ENCODE results near the gene DHRSX. TPM values are rescaled to one million over a fixed set of nuclear protein-coding genes. Genes with fewer than 3 reads are reported as not detected.

The DHRSX gene
- total and polyA plus RNA-seq, 9 of the 15 experiments (the other 6 are each of a cell fraction or from before 2014, with no cell fraction given), result 0.59 to 11.0 (median 6.2) TPM

DNA sequence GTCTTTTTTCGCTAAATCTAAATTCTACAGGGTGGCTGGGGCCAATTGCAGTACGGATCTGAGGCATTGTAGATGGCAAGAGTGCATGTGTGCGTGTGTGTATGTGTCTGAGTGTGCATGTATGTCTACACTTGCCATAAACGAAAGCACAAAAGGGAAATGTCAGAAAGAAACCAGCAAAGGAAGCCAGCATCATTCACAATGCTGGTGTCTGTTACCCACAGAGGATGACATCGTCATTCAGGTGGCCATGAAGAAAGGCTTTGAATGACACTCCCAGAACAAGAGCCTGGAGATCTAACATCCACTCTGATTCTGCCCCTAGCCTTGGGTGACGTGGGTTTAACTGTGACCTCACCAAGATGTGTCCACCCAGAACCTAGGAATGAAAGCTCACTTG lies 124.6 kb downstream of the DHRSX start:
- CTCF ChIA-PET (ENCODE audit: low intra/inter-chr PET ratio), result no interaction called here
- intact Hi-C loops (cut with micrococcal nuclease), result no loop called here
- WGBS (ENCODE audit: insufficient coverage, low coverage, missing lambda C conversion rate), result 44% methylated on average over 6 of the region's 6 CpGs
- FAIRE-seq (no peak), ATAC-seq (no peak), DNase-seq (ENCODE audit: extremely low read depth in 1 of 4, low spot score in 3 of 4) (no peak)
- no peaks in the 10 kb centered on the region for H3K79me2 ChIP-seq (ENCODE audit: control insufficient read depth, insufficient read depth, low read length)
- no peak overlapping the region for H3K4me2 ChIP-seq (ENCODE audit: insufficient read depth, low read length)
- no peaks in the 10 kb centered on the region for H3K9me1 ChIP-seq (ENCODE audit: control insufficient read depth, insufficient read depth, low read length)
- in situ Hi-C loops (cut with MboI), result no loop called here
- H3K27me3 ChIP-seq (ENCODE audit: control insufficient read depth in 2 of 2, insufficient read depth in 2 of 2, low read length in 2 of 2), result no peaks in the 10 kb centered on the region
- BruUV-seq (replicated peaks), result no TSS peak
- no peaks in the 10 kb centered on the region; a peak in 3 of 5 replicates for H3K4me1 ChIP-seq (replicated peaks in 1 of 2; ENCODE audit: control insufficient read depth in 2 of 2, insufficient read depth in 2 of 2, low read length in 2 of 2)
- H3K27ac ChIP-seq (ENCODE audit: extremely low read depth, low read depth, low read length), result no peak overlapping the region
- no peak overlapping the region for H3K4me3 ChIP-seq
- H4K20me1 ChIP-seq (replicated peaks; ENCODE audit: control insufficient read depth, insufficient read depth, low read length), result peaks cover 3% of the 10 kb centered on the region; the same call in 1 of the 2 replicates
- POLR2A ChIA-PET, result no interaction called here
- no peak overlapping the region for H2AFZ ChIP-seq (ENCODE audit: low read depth, low read length)
- H3K36me3 ChIP-seq (ENCODE audit: control insufficient read depth, insufficient read depth, low read length), result no peaks in the 10 kb centered on the region
- H3K9me3 ChIP-seq (replicated peaks; ENCODE audit: control insufficient read depth, insufficient read depth, low read depth, low read length), result no peaks in the 10 kb centered on the region
- TF ChIP-seq, protein P1, sequence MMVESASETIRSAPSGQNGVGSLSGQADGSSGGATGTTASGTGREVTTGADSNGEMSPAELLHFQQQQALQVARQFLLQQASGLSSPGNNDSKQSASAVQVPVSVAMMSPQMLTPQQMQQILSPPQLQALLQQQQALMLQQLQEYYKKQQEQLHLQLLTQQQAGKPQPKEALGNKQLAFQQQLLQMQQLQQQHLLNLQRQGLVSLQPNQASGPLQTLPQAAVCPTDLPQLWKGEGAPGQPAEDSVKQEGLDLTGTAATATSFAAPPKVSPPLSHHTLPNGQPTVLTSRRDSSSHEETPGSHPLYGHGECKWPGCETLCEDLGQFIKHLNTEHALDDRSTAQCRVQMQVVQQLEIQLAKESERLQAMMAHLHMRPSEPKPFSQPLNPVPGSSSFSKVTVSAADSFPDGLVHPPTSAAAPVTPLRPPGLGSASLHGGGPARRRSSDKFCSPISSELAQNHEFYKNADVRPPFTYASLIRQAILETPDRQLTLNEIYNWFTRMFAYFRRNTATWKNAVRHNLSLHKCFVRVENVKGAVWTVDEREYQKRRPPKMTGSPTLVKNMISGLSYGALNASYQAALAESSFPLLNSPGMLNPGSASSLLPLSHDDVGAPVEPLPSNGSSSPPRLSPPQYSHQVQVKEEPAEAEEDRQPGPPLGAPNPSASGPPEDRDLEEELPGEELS (CRISPR knock-in tag; IDR thresholded peaks at IDR 0.05; ENCODE audit: borderline replicate concordance), result no peak
- TF ChIP-seq ZBTB17 (CRISPR knock-in tag; IDR thresholded peaks at IDR 0.05), result no peak
- TF ChIP-seq RNF219 (CRISPR knock-in tag; IDR thresholded peaks at IDR 0.05), result no peak
- TF ChIP-seq SOX6 (IDR thresholded peaks at IDR 0.05), result no peak
- no peak for TF ChIP-seq KLF1 (tag; IDR thresholded peaks at IDR 0.05)
- no peak for TF ChIP-seq ZNF23 (CRISPR knock-in tag; IDR thresholded peaks at IDR 0.05)
- no peak for TF ChIP-seq ZNF140 (CRISPR knock-in tag; IDR thresholded peaks at IDR 0.05)
- TF ChIP-seq SRSF7 (optimal IDR thresholded peaks at IDR 0.05; ENCODE audit: low read depth, low read length), result no peak
- no peak for TF ChIP-seq CTBP1 (IDR thresholded peaks at IDR 0.05; ENCODE audit: borderline replicate concordance)
- TF ChIP-seq, protein P2, sequence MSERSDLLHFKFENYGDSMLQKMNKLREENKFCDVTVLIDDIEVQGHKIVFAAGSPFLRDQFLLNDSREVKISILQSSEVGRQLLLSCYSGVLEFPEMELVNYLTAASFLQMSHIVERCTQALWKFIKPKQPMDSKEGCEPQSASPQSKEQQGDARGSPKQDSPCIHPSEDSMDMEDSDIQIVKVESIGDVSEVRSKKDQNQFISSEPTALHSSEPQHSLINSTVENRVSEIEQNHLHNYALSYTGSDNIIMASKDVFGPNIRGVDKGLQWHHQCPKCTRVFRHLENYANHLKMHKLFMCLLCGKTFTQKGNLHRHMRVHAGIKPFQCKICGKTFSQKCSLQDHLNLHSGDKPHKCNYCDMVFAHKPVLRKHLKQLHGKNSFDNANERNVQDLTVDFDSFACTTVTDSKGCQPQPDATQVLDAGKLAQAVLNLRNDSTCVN (CRISPR knock-in tag; IDR thresholded peaks at IDR 0.05), result no peak
- H3K9ac ChIP-seq (ENCODE audit: insufficient read depth in 1 of 2, low read depth in 2 of 2, low read length in 2 of 2), result no peak overlapping the region
